GM19455 (cell line): ENCODE measurements around the gene TRIM54.

Experiments
- ATAC-seq: cut with Tn5 transposase; IDR thresholded peaks from one replicate; pipeline ENCODE4 v1.9.1; 2021; ENCODE audit not compliant: unreplicated experiment

The TRIM54 gene

GRCh38 chr2:27353762-27354596, 71.8 kb downstream of the TRIM54 start:
- ATAC-seq, result no peak

DNA sequence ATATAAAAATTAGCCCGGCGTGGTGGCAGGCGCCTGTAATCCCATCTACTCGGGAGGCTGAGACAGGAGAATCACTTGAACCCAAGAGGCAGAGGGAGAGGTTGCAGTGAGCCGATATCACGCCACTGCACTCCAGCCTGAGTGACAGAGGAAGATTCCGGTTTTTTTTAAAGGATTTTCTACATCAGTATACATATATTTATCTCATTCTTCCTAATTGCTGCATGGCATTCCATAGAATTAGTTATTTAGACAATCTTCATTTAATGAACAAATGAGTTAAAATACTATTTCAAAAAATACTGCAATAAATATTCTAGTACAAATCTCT, 72.3 kb downstream of the TRIM54 start:
- ATAC-seq, result no peak

- peak; percentile 33 for ATAC-seq
Measured at GRCh38 chr2:27356056-27356381, 73.8 kb downstream of the TRIM54 start.

DNA sequence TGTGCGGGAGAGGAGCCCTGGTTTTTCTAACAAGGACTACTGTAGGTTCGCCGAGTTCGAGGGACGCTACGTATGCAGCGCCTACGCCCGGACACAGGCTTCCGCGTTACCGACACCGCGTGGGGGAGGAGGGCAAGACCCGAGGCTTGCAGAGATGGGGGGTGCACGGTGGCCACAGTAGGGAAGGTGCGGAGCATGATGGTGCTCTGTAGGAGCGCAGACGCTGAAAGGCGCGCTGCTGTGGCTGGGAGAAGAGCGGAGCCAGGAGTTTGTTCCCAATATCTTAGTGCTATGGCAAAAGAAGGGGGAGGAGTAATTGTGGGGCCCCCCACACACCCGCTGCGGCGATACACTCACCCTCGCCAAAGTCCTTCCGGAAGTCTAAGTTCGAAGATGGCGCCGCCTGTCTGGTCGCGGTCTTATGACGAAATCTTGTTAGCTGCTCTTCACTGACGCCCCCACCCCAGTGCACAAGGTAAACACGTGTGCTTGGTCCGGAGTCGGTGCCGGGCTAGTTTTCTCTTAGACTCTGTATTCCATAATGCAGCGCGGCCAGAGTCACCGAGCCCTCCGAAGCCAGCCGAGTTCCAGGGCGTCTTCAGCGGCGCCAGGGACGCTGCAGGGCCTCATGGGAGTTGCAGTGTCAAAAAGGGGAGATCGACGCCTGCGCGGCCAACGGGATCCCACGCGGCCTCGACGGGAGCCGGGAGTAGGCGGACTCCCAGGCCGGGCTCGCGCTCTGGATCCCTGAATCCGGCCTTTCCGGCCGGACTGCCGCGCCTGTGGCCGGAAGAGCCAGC, 74.4 kb downstream of the TRIM54 start, which contains the start of gene GTF3C2:
Gene GTF3C2, minus strand, starts transcription at position 383 of the 800 bp plus-strand sequence. CDS start 13,210 bp downstream, outside the sequence.
- peak; percentile 85 for ATAC-seq
